Gastroesophageal sphincter (tissue), 4 donors: ENCODE measurements around the gene CDK14. TPM values are rescaled to one million over a fixed set of nuclear protein-coding genes. Genes with fewer than 3 reads are reported as not detected.

ENCODE experiments used
- ATAC-seq: fragments of 150-250 bp; one replicate; pipeline ENCODE4 v1.9.1; 2016; ENCODE audit warnings: mild to moderate bottlenecking, moderate library complexity
- H3K27ac ChIP-seq, 4 donors: fragments of 200-600 bp; sonication (generic) in 3 of 4; 1 replicate in 3 of 4; 2 replicates in 1 of 4; pipeline ENCODE4 v1.5.1; 2016 to 2019
- H3K27me3 ChIP-seq: fragments of 200-600 bp; sonication (generic); one replicate; pipeline ENCODE4 v1.5.1; 2019
- H3K36me3 ChIP-seq, 2 donors: fragments of 200-600 bp; sonication (generic); one replicate each; pipeline ENCODE4 v1.5.1; 2019; ENCODE audit warnings: control low read depth in 1 of 2
- H3K4me1 ChIP-seq, 3 donors: fragments of 200-600 bp; sonication (generic); 1 replicate in 2 of 3; 2 replicates in 1 of 3; pipeline ENCODE4 v1.5.1; 2016 to 2019; ENCODE audit warnings: control low read depth in 2 of 3
- H3K4me3 ChIP-seq, 2 donors: fragments of 200-600 bp; sonication (generic); one replicate each; pipeline ENCODE4 v1.5.1; 2019; ENCODE audit warnings: mild to moderate bottlenecking in 1 of 2, moderate library complexity in 1 of 2
- H3K9me3 ChIP-seq, 3 donors: fragments of 200-600 bp; sonication (generic); one replicate each; pipeline ENCODE4 v1.5.1; 2017 to 2019; ENCODE audit warnings: control low read depth in 2 of 3
- CTCF ChIP-seq, 4 experiments: fragments of 200-600 bp in 2 of 4; fragments of 450-650 bp in 2 of 4; sonication (generic) in 1 of 4; IDR thresholded peaks; one replicate each; pipeline ENCODE4 v1.5.1; 2017 to 2019; ENCODE audit warnings: antibody characterized with exemption in 4 of 4, mild to moderate bottlenecking in 2 of 4, moderate library complexity in 2 of 4
- EP300 ChIP-seq: sonication (generic); formaldehyde crosslinking; IDR thresholded peaks from one replicate; pipeline ENCODE4 v1.6.1; 2017; ENCODE audit warnings: antibody characterized with exemption, mild to moderate bottlenecking
- POLR2A ChIP-seq, 2 donors: fragments of 450-650 bp; IDR thresholded peaks; one replicate each; pipeline ENCODE4 v1.6.1; 2017; ENCODE audit warnings: antibody characterized with exemption in 2 of 2, mild to moderate bottlenecking in 2 of 2, moderate library complexity in 1 of 2
- POLR2AphosphoS5 ChIP-seq: sonication (generic); formaldehyde crosslinking; IDR thresholded peaks from one replicate; pipeline ENCODE4 v1.6.1; 2017; ENCODE audit warnings: antibody characterized with exemption
- WGBS, 2 donors: methylation state at CpG; one replicate each; pipeline ENCODE4 v1.1.5; 2018; ENCODE audit warnings: low coverage in 1 of 2; 5-methylcytosine and 5-hydroxymethylcytosine counted together
- total RNA-seq, 4 donors: library from RNA; depleted of rRNA; stranded (reverse); fragments of >200 nt; gene quantifications; one replicate each; pipeline ENCODE4 v1.1.0, GENCODE V29; 2016

The CDK14 gene
- total RNA-seq, 4 donors from 2014 or later: 14.8 to 28.7 (median 18.4) TPM

GRCh38 chr7:90599892-90600555, 3.9 kb downstream of the CDK14 start:
- Histone ChIP-seq H3K27me3 (no peaks in the 10 kb centered on the region), H3K4me1 (peaks cover 0 to 26% (median 2%) of the 10 kb centered on the region in 3 donors), H3K36me3 (no peaks in the 10 kb centered on the region), H3K4me3 (no peak overlapping the region), H3K27ac (no peak overlapping the region), H3K9me3 (no peaks in the 10 kb centered on the region)
- TF ChIP-seq EP300 (no peak), POLR2A (IDR thresholded peaks at IDR 0.05) (no peak), CTCF (IDR thresholded peaks at IDR 0.05) (no peak), POLR2AphosphoS5 (no peak)
- 44 to 45% methylated on average over 4 of the region's 4 CpGs for WGBS, 2 donors
- no peak for ATAC-seq

- ATAC-seq: no peak
- Histone ChIP-seq H3K9me3 (no peaks in the 10 kb centered on the region), H3K4me3 (no peak overlapping the region), H3K4me1 (peaks cover 0 to 16% (median 2%) of the 10 kb centered on the region in 3 donors), H3K36me3 (no peaks in the 10 kb centered on the region), H3K27me3 (no peaks in the 10 kb centered on the region), H3K27ac (no peak overlapping the region)
- 100% methylated on average over 1 of the region's 1 CpG for WGBS, 2 donors
- TF ChIP-seq EP300 (no peak), POLR2AphosphoS5 (no peak), POLR2A (IDR thresholded peaks at IDR 0.05) (no peak), CTCF (IDR thresholded peaks at IDR 0.05) (no peak)
Observed at GRCh38 chr7:90602303-90602702, 6.2 kb downstream of the CDK14 start.

DNA sequence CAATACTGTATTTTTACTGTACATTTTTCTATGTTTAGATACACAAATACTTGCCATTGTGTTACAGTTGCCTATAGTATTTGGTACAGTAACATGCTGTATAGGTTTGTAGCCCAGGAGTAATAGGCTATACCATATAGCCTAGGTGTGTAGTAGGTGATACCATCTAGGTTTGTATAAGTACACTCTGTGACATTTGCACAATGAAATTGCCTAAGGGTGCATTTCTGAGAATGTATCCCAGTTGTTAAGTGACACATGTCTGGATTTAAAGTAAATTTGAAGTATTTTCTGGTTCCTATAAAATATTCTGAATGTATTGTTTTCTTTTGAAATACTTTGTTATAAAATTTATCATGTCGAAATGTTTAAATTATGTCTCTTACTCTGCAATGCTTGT, 7.2 kb downstream of the CDK14 start:
- H3K27me3 ChIP-seq: no peaks in the 10 kb centered on the region
- TF ChIP-seq POLR2AphosphoS5: no peak
- no peak for TF ChIP-seq CTCF (IDR thresholded peaks at IDR 0.05)
- TF ChIP-seq POLR2A (IDR thresholded peaks at IDR 0.05): no peak
- no peak for TF ChIP-seq EP300
- H3K4me3 ChIP-seq: no peak overlapping the region
- H3K36me3 ChIP-seq: no peaks in the 10 kb centered on the region
- peaks cover 0 to 6% (median 0%) of the 10 kb centered on the region in 3 donors for H3K4me1 ChIP-seq
- WGBS, 2 donors: 57 to 81% methylated on average over 1 of the region's 1 CpG
- no peak for ATAC-seq
- no peaks in the 10 kb centered on the region for H3K9me3 ChIP-seq
- no peak overlapping the region for H3K27ac ChIP-seq

GRCh38 chr7:90604383-90604782, 8.3 kb downstream of the CDK14 start:
- no peak for ATAC-seq
- Histone ChIP-seq H3K27me3 (no peaks in the 10 kb centered on the region), H3K4me3 (no peak overlapping the region), H3K4me1 (peaks cover 0 to 4% (median 0%) of the 10 kb centered on the region in 3 donors), H3K9me3 (no peaks in the 10 kb centered on the region), H3K36me3 (no peaks in the 10 kb centered on the region), H3K27ac (no peak overlapping the region)
- 94 to 95% methylated on average over 3 to 5 of the region's 5 CpGs for WGBS, 2 donors
- TF ChIP-seq POLR2A (IDR thresholded peaks at IDR 0.05) (no peak), EP300 (no peak), POLR2AphosphoS5 (no peak), CTCF (IDR thresholded peaks at IDR 0.05) (no peak)

DNA sequence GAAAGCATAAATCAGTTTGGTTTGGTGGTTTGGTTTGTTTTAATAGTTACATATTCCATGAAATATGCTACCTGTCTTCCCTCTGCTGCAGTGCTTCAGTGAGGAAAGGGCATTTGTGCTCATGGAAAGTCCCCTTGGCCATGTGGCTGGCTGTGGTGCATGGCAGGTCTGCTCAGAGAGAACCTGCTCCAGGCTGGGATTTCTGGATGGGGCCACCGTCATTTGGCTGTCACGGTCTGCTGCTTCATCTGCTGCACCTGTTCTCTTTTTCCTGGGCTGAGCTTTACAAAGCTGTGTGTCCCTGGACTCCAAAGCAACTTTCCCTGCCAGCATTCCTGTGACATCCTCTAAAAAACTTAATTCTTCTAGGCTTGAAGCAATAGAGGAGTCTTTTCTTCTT, 8.9 kb downstream of the CDK14 start:
- Histone ChIP-seq H3K36me3 (no peaks in the 10 kb centered on the region), H3K4me1 (peaks cover 0 to 4% (median 0%) of the 10 kb centered on the region in 3 donors), H3K9me3 (no peaks in the 10 kb centered on the region), H3K27me3 (no peaks in the 10 kb centered on the region), H3K27ac (no peak overlapping the region), H3K4me3 (no peak overlapping the region)
- 89 to 90% methylated on average over 2 of the region's 2 CpGs for WGBS, 2 donors
- no peak for ATAC-seq
- TF ChIP-seq CTCF (IDR thresholded peaks at IDR 0.05) (no peak), EP300 (no peak), POLR2AphosphoS5 (no peak), POLR2A (IDR thresholded peaks at IDR 0.05) (no peak)
